Stimulated activated naive CD4-positive, alpha-beta T cell (primary cell): ENCODE results near the gene CD2BP2.
"Not testable (repeated sequence)": the region's sequence is repeated elsewhere in the genome, so short reads cannot be mapped to it uniquely, and the experiment has no call there.

Experiments used
- DNase-seq, 6 experiments: peaks; one replicate each; lab custom pipeline; 2025; lab: John Stamatoyannopoulos, UW

The CD2BP2 gene

DNA sequence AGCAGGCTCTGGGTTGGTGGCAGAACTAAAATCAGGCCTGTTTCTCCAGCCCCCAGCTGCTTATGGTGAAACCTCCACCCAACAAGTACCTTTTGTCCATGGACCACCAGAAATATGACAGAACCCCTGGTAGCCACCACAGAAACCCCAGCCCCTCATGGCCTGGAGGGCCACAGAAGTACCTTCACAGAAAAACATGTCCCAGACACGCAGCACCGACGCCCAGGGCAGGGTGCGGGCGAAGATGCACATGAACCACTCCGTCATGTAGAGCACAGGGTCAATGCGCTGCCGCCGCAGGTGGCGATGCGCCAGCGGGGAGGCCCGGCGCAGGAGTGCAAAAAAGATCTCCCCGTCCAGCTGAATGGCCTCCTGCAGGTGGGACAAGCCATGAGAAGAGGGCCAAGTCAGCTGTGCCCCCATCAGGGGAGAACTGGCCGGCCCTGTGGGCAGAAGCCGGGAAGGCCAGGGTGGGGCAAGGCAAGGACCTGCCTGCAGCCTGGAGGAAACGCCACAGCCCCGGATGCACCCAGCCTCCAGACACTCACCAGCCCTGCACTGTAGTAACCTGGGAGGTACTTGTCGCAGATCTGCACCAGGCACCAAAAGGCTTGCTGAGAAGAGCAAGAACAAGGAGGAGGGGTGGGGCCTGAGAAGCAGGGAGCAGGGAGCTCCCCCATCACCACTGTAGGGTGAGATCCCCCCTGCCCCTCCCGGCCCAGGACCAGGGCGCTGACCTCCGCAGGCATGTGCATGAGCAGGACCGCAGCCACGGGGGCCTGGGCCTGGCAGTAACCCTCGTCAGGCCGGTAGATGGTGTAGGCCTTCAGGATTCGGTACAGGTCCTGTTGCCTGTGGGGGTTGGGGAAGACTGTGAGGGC lies 4.1 kb upstream of the CD2BP2 start:
- no peak for DNase-seq

DNA sequence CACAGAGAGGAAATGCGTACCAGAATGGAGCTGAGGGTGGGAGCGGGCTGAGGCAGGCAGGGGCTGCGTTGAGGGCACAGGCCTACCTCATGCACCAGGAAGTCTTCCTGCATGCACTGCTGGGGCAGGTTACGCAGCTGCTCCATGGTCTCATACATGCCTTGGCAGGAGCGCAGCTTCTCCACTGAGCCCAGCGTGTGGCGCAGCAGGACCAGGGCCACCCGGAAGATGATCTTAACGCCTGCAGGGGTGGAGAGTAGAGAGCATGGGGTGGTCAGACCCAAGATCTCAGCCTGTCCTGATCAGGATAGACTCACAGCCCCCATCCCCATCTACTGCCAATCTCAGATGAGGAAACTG lies 3.4 kb upstream of the CD2BP2 start:
- no peak for DNase-seq

DNA sequence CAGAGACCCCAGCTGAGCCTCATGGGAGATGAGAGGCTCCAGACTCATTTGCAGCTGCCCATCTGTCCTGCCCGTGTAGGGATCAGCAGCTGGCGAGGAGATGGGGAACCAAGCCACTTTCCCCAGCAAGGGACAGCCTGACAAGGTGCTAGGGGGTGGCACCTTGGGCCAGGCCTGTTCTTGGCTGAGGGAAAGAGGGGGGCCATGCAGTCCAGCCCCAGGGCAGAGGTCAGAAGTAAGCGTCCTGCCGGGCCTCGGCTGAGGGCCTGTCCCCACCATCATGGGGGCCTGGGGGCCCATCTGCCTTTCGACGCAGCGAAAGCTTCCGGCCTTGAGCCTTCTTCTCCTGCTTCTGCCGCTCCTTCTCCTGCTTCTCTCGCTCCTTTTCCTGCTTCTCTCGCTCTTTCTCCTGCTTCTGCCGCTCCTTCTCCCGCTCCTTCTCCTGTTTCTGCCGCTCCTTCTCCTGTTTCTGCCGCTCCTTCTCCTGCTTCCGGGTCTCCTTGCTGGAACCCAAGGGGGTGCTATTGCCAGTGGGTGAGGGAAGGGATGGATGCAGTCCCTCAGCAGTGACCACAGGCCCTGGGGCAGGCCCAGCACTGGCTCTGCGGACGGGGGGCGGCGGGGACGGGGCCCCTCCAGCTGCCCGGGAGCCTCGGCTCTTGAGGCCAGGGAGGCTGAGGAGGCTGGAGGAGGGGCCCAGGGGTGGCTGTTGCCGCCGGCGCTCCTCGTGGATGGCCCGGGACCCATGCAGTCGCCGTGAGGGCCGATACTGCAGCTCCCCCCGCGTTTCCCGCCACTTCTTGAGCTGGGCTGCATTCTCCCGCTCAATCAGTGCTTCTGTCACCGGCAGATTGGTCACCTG lies 2.8 kb upstream of the CD2BP2 start:
- DNase-seq: no peak

DNA sequence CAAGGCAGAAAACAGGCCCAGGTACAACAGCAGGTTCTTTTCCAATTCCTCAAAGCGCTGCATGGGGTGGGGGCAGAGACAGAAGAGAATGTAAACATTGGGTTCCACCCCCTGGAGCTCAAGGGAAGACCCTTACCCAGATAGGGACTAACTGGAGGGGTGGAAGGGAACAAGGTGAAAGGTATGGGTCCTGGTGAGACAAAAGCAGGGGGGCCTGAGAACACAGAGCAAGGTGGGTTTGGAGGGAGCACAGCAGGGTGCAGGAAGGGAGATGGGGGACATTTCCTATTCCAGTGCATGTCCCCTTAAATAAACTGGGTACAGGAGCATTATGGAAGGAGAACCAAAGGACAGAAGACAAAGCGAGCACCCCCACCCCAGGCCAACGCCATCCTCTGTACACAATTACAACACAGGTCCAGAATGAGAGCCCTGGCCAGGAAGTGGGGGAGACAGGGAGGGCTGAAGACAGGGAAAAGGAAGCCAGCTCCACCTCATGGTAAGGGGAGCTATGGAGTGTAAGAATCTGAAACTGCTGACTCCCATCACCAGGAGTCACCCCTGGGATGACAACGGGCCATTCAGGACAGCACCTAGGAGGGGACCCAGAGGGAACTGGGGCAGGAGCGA lies 2.1 kb upstream of the CD2BP2 start:
- no peak for DNase-seq

DNA sequence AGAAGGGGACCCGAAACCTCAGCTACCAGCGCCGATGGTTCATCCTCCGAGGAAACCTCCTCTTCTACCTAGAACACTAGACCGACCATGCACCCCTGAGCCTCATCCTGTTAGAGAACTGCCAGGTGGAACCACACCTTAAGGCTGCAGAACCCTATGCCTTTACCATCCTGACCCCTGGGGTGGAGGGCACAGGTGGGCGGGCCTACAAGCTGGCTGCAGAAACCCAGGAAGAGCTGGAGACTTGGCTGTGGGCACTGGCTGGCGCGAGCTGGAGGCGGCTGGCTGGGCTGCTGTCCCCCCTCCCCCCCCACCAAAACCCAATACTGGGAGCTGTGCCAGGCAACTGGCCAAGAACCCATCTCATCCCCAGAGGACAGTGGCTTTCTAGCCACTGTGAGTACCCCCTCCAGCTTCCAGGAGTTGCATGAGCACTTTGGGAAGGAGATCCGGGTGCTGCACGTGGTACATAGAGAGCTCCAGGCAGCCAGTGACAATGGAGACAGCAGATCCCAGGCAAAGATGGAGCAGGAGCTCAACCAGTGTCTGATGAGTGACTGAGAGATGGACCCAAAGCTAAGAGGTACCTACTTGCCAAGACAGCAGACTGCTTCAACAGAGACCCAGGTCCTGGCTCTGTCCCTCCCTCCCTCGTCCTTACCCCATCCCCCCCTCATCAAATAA lies 1.4 kb upstream of the CD2BP2 start:
- no peak for DNase-seq

DNA sequence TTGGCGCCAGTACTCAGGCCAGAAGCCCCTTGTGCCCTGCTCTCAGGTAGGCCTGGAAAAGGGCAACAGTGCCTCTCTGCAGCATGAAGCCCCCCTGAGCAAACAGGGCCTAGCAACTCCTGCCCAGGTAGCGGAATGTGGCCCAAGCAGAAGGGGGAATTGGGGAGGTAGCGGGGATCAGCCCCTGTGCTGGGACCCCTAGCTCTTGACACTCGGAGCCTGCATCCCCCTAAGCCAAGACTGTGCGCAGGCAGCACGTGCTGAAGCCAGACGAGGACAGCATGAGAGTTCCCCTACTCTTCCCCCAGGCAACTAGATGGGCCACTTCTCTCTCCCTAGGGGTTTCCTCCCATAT lies 823 bp upstream of the CD2BP2 start:
- DNase-seq: no peak

DNA sequence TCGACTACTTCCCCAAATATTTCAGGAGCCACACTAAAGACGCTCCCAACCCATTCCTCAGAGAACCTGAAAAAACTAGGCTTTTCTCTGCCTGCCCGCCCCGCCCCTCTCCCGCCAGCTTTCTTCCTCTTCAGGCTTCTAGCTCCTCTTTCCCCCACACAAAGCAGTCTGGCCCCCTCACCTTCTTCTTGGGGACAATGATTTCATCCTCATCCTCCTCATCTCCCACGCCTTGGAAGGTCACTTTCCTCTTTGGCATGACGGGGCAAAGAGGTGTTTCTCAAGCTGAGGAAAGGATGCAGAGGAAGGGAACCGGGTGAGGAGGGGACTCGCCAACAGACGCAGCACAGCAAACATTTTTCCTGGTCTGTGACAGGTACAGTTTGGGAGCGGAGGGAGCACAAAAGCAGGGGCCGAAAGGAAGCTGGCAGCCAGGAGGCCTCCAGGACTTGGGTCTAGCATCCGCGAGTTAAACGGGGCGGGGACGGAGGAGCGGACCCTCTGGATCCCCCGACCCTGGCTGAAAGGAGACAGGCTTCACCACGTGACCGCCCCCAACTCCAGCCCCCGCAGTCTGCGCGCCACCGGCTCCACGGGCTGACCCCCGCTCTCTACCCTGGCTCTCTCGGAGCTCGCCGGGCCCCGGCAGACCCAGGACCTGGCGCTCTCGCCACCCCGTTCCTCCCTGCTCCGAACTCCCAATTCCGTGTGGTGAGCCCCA lies 525 bp downstream of the CD2BP2 start:
- no peak for DNase-seq

DNA sequence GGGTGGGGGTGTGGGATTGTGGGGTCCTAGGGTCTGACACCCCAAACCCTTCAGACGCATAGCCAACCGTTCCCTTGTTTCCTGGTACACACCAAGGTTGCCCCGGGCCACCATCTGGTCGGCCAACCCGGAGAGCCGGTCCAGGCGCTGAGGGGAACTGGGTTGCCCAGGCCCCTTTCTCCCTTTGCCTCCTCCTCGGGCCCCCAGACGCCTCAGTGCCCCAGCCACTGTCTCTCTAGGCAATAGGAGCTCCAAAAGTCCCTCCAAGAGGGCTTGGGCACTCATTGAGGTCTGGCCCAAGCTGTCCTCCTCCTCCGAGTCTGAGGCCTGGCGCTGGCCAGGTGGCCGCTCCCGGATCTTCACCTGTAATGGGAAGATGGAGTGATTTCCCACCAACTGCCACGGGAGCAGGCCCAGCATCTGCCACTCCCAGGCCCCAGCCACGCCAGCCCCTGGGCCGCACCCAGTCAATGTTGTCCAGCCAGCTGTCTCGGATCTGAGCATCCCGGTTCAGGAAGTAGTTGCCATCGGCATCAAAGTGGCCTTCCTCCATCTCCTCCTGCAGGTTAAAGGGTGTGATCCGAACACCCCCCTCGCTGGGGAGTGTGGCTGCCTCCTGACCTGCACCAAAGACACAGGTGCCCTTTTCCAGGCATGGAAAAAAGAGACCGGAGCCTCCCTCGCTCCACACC lies 1.5 kb downstream of the CD2BP2 start:
- DNase-seq: no peak

DNA sequence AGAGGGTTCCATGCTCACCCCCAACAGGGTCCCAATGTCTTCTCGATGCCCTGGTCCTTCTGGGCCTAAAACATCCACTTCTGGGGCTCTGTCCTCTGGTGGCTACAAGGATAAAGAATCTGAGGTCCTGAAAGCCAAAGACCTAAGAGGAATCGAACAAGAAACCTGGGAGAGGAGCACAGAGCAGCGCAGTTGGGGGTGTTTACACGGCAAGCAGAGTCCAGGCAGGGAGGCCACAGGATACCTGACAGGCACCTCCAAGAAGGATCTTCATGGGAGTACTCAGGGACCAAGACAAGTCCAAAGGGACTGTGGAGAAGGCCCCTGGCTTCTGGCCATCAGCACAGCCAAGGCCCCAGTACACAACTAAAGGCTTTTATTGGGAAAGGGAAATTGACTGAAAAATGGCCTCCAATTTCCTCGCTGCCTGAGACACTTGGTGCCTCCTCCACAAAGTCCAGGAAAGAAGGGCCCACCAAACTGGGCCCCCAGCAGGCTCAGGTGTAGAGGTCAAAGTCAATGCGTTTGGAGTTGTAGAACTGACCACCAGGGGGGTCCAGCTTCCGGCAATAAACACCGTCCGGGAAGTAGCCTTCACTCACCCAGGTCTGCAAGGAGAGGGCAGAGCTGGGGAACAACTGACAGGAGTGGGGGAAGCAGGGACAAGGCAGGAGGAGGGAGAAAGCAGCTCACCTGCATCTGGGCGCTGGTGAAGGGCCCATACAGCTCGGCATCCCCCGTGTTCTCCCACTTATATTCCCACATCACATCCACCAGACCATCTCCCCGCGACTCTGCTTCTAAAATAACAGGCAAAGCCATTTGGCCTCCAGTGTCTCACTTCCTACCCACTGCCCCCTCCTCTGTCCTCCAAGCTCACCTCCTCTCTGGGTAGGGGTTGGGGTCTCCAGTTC lies 2.4 kb downstream of the CD2BP2 start:
- DNase-seq: no peak

DNA sequence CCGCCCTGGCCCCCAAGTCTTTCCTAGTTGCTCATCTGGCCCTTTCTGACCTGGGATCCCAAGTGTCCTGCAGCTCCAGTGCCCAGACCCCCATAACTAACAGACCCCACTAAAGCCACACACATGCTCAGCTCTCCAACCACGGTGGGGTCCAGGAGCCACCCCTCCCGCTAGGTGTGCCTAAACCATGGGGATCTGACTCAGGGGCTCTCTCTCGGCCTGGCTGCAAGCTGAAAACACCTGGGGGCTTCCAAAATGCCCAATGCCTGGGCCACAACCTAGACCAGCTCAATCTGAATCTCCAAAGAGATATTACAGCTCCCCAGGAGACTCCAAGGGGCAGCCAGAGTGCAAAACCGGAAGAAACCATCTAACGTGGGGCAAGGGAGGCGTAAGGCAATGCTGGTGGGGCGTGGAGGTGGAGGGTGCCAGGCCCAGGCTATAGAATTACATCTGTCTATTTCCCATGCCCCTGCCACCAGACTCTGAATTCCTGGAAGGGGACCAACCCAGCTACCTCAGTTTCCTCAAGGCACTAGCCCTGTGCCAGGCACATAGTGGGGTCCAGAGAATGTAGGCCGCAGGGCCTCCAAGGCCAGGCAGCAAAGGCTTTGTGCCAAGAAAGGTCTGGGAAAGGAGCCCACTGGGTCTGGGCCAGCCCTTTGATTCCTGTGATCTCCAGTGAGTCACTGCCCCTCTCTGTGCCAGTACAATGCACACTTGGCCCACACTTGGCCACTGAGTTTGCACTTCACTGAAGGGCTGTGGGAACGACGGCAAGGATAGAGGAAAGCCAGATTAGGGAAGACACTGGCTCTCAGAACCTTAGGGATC lies 3.3 kb downstream of the CD2BP2 start:
- DNase-seq: no peak

DNA sequence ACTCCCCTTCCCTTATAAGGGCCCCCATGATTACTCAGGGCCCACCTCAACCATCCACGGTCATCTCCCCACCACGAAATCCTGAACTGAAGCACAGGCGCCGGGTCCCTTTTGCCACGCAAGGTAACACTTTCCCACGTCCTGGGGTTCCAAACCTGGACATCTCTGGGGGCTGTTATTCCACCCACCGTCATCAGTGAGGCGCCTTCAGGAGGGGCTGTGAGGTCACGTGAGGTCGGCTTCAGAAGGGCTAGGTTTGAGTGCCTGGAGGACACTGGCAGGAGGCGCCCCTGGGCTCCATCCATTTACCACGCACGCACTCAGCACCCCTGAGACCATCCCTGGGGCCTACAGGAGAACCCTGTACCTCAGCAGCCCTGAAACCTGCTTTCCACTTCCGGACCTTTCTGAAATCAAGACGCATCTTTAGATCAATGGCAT lies 4.1 kb downstream of the CD2BP2 start:
- no peak for DNase-seq

DNA sequence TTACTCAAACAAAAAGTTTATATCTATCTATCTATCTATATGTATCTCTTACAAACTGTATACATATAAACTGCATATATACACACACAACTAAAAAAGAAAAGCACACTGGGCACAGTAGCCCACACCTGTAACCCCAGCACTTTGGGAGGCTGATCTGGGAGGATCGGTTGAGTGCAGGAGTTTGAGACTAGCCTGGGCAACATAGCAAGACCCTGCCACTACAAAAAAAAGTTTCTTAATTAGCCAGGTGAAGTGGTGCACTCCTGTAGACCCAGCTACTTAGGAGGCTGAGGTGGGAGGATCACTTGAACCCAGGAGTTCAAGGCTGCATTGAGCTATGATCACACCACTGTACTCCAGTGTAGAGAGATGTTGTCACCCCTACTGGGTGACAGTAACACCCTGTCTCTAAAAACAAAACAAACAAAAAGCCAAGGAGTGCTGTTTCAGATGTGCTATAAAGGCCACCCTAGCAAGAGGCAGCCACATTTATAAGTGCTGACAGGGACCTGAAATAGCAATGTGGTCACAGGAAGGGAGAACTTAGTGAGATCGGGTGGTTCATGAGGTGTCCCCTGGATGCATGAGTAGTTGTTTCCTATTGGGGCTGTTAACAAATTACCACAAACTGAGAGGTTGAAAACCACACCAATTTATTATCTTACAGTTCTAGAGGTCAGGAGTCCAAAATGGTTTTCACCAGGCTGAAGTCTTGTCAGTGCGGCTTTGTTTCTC lies 4.8 kb downstream of the CD2BP2 start:
- no peak for DNase-seq

DNA sequence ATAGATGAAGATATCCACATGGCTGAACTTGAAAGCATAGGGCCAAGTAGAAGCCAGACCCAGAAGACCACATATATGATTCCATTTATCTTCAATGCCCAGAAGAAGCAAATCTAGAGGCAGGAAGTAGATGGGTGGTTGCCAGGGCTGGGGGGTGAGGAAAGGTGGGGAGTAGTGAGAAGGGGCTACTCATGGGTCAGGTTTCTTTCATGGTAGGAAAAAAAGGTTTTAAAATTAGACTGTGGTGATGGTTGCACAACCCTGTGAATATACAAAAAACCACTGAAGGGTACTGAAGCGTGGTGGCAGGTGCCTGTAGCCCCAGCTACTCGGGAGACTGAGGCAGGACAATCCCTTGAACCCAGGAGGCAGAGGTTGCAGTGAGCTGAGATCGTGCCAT lies 5.4 kb downstream of the CD2BP2 start:
- DNase-seq: no peak

DNA sequence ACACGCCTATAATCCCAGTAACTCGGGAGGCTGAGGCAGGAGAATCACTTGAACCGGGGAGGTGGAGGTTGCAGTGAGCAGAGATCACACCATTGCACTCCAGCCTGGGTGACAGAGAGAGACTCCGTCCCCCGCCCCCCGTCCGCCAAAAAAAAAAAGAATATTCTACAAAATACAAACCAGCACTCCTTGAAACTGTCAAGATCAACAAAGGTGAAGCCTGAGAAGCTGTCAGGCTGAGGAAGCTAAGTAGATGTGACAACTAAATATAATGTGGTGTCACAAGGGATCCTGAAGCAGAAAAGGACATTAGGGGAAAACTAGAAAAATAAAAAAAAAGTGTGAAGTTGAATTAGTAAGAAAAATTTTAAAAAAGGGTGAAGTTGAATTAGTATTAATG lies 6.2 kb downstream of the CD2BP2 start:
- no peak for DNase-seq

DNA sequence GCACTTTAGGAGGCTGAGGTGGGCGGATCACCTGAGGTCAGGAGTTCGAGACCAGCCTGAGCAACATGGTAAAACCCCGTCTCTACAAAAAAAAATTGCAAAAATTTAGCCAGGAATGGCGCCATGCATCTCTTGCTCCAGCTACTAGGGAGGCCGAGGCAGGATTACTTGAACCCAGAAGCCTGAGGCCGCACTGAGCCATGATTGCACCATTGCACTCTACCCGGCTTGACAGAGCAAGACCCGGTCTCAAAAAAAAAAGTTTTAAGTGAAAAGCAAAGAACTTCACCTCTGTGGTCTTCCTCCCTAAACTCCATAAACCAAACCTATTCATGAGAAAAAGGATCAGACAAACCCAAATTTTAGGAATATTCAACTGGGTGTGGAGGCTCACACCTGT lies 7.0 kb downstream of the CD2BP2 start:
- DNase-seq: no peak

DNA sequence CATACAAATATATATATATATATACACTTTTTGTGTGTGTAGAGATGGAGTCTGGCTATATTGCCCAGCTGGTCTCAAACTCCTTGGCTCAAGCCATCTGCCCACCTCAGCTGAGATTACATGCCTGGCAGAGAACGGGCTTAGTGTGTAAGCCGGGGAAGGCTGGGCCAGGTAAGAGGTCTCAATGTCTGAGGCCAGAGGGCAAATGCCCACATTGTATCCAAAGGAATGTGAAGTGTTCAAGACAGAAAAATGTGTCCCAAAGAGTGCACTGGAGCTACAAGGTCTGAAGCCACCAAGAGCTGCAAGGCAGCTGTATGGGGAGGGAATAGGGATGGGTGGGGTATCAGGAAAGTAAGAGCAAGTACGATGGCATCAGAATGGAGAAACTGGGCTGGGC lies 8.8 kb downstream of the CD2BP2 start:
- no peak for DNase-seq

DNA sequence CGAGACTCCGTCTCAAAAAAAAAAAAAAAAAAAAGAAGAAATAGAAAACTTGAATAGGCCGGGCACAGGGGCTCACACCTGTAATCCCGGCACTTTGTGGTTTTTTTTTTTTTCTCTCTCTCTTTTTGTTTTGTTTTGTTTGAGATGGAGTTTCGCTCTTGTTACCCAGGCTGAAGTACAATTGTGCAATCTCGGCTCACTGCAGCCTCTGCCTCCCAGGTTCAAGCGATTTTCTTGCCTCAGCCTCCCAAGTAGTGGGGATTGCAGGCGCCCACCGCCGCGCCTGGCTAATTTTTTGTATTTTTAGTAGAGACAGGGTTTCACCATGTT lies 11.7 kb downstream of the CD2BP2 start:
- DNase-seq: not testable (repeated sequence)

DNA sequence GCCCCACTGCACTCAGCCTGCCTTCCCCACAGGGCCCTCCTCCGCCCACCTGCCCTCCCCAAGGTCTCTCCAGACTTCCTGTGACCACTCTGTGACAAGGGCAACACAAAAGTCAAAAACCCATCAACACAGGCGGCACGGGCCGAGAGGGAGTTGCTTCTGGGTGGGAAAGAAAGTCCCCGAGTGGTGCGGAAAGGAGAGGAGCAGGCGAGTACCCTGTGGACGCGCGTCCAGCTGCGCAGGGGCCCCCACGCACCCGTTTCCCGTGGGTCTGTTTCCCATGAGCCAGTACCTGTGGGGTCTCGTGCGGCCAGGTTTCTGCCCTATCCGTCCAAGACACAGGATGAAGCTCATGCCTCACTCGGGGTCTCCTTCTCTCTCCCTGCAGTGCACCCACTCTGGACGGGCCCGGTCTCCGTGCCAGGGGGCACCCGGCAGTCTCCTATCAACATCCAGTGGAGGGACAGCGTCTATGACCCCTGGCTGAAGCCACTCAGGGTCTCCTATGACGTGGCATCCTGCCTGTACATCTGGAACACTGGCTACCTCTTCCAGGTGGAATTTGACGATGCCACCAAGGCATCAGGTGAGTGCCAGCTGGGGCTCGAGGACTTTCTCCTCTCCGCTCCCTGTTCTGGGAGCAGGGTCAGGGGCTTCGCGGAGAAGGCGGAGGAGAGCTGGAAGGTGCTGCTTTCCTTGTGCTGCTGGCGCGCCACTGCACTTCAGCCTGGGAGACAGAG lies 12.2 kb downstream of the CD2BP2 start:
- DNase-seq: no peak
